Ishikawa (cell line): ENCODE data around the gene NUDT14.

Experiments used
- CEBPB ChIP-seq: IDR thresholded peaks from 2 replicates; pipeline ENCODE4 v1.6.1; 2012
- CREB1 ChIP-seq: IDR thresholded peaks from 2 replicates; pipeline ENCODE4 v1.6.1; 2012; ENCODE audit warnings: low read depth
- EGR1 ChIP-seq: IDR thresholded peaks from 2 replicates; pipeline ENCODE4 v1.6.1; 2012
- EP300 ChIP-seq: IDR thresholded peaks from 2 replicates; pipeline ENCODE4 v1.6.1; 2012; ENCODE audit warnings: borderline replicate concordance
- FOXM1 ChIP-seq: IDR thresholded peaks from 2 replicates; pipeline ENCODE4 v1.6.1; 2012; ENCODE audit warnings: low read depth, borderline replicate concordance
- MAX ChIP-seq: IDR thresholded peaks from 2 replicates; pipeline ENCODE4 v1.6.1; 2012
- NFIC ChIP-seq: IDR thresholded peaks from 2 replicates; pipeline ENCODE4 v1.6.1; 2012
- RAD21 ChIP-seq: IDR thresholded peaks from 2 replicates; pipeline ENCODE4 v1.6.1; 2012; ENCODE audit warnings: low read depth
- REST ChIP-seq: IDR thresholded peaks from 2 replicates; pipeline ENCODE4 v1.6.1; 2012; ENCODE audit warnings: low read depth, mild to moderate bottlenecking
- TAF1 ChIP-seq: IDR thresholded peaks from 2 replicates; pipeline ENCODE4 v1.6.1; 2012; ENCODE audit warnings: low read depth, mild to moderate bottlenecking
- TCF12 ChIP-seq: IDR thresholded peaks from 2 replicates; pipeline ENCODE4 v1.6.1; 2012; ENCODE audit warnings: low read depth
- TEAD4 ChIP-seq: IDR thresholded peaks from 2 replicates; pipeline ENCODE4 v1.6.1; 2012
- USF1 ChIP-seq: IDR thresholded peaks from 2 replicates; pipeline ENCODE4 v1.6.1; 2012
- YY1 ChIP-seq: IDR thresholded peaks from 2 replicates; pipeline ENCODE4 v1.6.1; 2012; ENCODE audit warnings: low read depth

- TF ChIP-seq EP300 (no peak), REST (no peak), TAF1 (no peak), RAD21 (no peak), FOXM1 (no peak), NFIC (no peak), EGR1 (no peak), USF1 (no peak), TCF12 (no peak), YY1 (no peak), MAX (no peak), CEBPB (no peak), TEAD4 (no peak), CREB1 (no peak)
These were observed 37.0 kb downstream of the NUDT14 start for GRCh38 chr14:105144026-105144665.
